ENCODE data around the gene PRXL2C. TPM values are rescaled to one million over a fixed set of nuclear protein-coding genes. Genes with fewer than 3 reads are reported as not detected.
"Not testable (repeated sequence)": the region's sequence is repeated elsewhere in the genome, so short reads cannot be mapped to it uniquely, and the experiment has no call there.

The PRXL2C gene
- total and polyA plus RNA-seq, 8 donors: 4.9 to 11.2 (median 8.2) TPM

DNA sequence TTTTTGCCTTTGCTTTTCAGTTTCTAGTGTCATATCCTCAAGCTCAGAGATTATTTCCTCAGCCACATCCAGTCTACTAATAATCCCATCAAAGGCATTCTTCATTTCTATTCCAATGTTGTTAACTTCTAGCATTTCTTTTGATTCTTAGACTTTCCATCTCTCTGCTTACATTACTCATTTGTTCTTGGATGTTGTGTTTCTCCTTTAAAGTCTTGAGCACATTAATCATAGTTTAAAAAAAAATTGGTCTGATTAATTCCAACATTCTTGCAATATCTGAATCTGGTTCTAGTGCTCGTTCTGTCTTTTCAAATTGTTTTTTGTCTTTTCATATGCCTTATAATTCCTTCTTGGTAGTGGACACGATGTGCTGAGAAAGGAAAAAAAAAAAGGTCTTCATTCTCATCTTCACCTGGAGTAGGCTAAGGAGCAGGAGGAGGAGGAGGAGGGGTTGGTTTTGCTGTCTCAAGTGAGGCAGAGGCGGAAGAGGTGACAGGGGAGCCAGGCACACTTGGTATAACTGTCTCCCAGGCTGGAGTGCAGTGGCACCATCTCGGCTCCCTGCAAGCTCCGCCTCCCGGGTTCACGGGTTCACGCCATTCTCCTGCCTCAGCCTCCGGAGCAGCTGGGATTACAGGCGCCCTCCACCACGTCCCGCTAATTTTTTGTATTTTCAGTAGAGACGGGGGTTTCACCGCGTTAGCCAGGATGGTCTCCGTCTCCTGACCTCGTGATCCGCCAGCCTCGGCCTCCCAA is 16.3 kb downstream of the PRXL2C start:
- no peaks in the 10 kb centered on the region for H3K9me3 ChIP-seq
- 87 to 88% methylated on average over 19 of the region's 19 CpGs for WGBS, 2 donors
- DNase-seq (no peak), FAIRE-seq (no peak), ATAC-seq (no peak)
- H3K27me3 ChIP-seq: no peaks in the 10 kb centered on the region
- intact Hi-C loops (cut with DNase I): no loop called here
- no peaks in the 10 kb centered on the region for H3K36me3 ChIP-seq
- H3K4me3 ChIP-seq: no peak overlapping the region
- TF ChIP-seq CTCF (IDR thresholded peaks at IDR 0.05): no peak
- H3K4me1 ChIP-seq: no peaks in the 10 kb centered on the region
- no peak overlapping the region for H3K27ac ChIP-seq

- WGBS, 2 donors: 48 to 78% methylated on average over 1 of the region's 1 CpG
- no peaks in the 10 kb centered on the region for H3K36me3 ChIP-seq
Observed at GRCh38 chr9:96636368-96636767, 18.7 kb downstream of the PRXL2C start.

DNA sequence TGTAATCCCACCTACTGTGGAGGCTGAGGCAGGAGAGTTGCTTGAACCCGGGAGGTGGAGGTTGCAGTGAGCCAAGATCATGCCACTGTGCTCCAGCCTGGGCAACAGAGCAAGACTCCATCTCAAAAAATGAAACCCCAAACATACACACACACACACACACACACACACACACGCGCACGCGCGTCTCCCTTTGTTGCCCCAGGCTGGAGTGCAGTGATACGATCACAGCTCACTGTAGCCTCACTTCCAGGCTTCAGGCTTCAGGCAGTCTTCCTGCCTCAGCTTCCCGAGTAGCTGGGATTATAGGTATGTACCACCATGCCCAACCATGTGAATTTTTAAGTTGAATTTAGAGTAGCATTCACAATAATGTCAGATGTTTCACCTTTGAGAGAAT is 21.5 kb downstream of the PRXL2C start:
- intact Hi-C loops (cut with DNase I); FAIRE-seq; H3K9me3 ChIP-seq; H3K4me3 ChIP-seq; H3K27ac ChIP-seq; H3K27me3 ChIP-seq; H3K36me3 ChIP-seq; DNase-seq; ATAC-seq; H3K4me1 ChIP-seq: not testable (repeated sequence)
- WGBS, 2 donors: 82 to 95% methylated on average over 8 of the region's 8 CpGs

More at GRCh38 chr9:96636368-96636767, 18.7 kb downstream of the PRXL2C start:
- intact Hi-C loops (cut with DNase I): no loop called here
- H3K4me1 ChIP-seq: no peaks in the 10 kb centered on the region
- no peak for ATAC-seq
- no peak for DNase-seq
- H3K4me3 ChIP-seq: no peak overlapping the region
- H3K27ac ChIP-seq: no peak overlapping the region
- TF ChIP-seq CTCF (IDR thresholded peaks at IDR 0.05): no peak
- FAIRE-seq: no peak
- no peaks in the 10 kb centered on the region for H3K9me3 ChIP-seq
- no peaks in the 10 kb centered on the region for H3K27me3 ChIP-seq

DNA sequence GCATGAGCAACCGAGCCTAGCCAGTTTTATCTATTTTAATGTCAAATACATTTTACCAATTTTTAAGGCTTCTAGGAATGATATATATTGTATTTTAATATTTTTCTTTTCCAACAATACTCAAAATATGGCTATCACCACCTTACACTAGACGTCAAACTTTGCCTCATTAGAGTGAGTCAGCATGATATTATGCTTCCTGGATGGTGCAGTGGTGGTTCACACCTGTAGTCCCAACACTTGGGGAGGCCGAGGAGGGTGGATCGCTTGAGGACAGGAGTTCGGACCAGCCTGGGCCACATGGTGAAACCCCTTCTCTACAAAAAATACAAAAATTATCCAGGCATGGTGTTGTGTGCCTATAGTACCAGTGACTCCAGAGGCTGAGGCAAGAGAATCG is 28.2 kb downstream of the PRXL2C start:
- Histone ChIP-seq H3K9me3 (no peaks in the 10 kb centered on the region), H3K27ac (no peak overlapping the region), H3K36me3 (no peaks in the 10 kb centered on the region), H3K27me3 (peaks cover 0 to 4% (median 0%) of the 10 kb centered on the region in 4 donors), H3K4me3 (no peak overlapping the region), H3K4me1 (no peaks in the 10 kb centered on the region)
- ATAC-seq: no peak
- DNase-seq: no peak
- TF ChIP-seq CTCF (IDR thresholded peaks at IDR 0.05): no peak
- WGBS, 2 donors: 84 to 86% methylated on average over 6 of the region's 6 CpGs
- intact Hi-C loops (cut with DNase I): no loop called here
- no peak for FAIRE-seq

DNA sequence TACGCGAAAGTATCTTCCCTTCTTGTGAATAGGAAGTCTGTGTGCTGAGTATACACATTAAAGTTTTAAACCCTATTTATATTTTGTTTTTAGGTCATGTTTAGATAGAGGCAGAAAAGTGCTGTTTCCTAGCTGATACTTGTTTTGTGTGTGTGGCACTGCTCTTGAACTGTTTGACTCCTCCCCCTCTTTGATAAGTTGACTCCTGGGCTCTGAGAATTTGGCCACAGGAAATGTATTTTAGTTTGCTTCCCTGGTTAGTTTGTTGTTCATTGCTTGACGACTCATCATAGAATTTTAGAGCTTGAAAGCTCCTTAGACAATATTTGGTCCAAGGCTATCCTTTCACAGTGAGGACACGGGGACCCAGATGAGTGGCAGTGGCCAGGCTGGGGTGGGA is 33.5 kb downstream of the PRXL2C start:
- no peak for DNase-seq
- no peak overlapping the region for H3K27ac ChIP-seq
- WGBS, 2 donors: 75 to 78% methylated on average over 4 of the region's 4 CpGs
- H3K27me3 ChIP-seq: no peaks in the 10 kb centered on the region
- no peaks in the 10 kb centered on the region for H3K36me3 ChIP-seq
- FAIRE-seq: no peak
- no peaks in the 10 kb centered on the region for H3K4me1 ChIP-seq
- H3K9me3 ChIP-seq: no peaks in the 10 kb centered on the region
- ATAC-seq: no peak
- H3K4me3 ChIP-seq: no peak overlapping the region
- intact Hi-C loops (cut with DNase I): no loop called here
- TF ChIP-seq CTCF (IDR thresholded peaks at IDR 0.05): no peak
